ENCODE measurements around the gene CCDC192.
"Not testable (repeated sequence)": the region's sequence is repeated elsewhere in the genome, so short reads cannot be mapped to it uniquely, and the experiment has no call there.

The CCDC192 gene

GRCh38 chr5:127699416-127699815, 3.8 kb upstream of the CCDC192 start:
- no peak for DNase-seq (ENCODE audit: low read depth)

GRCh38 chr5:127700237-127700766, 2.9 kb upstream of the CCDC192 start:
- no peak for DNase-seq (ENCODE audit: low read depth)

- DNase-seq (ENCODE audit: low read depth) = no peak
These were observed 757 bp upstream of the CCDC192 start for GRCh38 chr5:127702434-127702833.

GRCh38 chr5:127705120-127705892, 2.1 kb downstream of the CCDC192 start:
- no peak for DNase-seq (ENCODE audit: low read depth)

GRCh38 chr5:127706691-127707090, 3.5 kb downstream of the CCDC192 start:
- DNase-seq (ENCODE audit: low read depth) = no peak

GRCh38 chr5:127707209-127707608, 4.0 kb downstream of the CCDC192 start:
- no peak for DNase-seq (ENCODE audit: low read depth)

GRCh38 chr5:127713083-127713482, 9.9 kb downstream of the CCDC192 start:
- DNase-seq (ENCODE audit: low read depth) = not testable (repeated sequence)

- no peak for DNase-seq (ENCODE audit: low read depth)
These were observed 15.0 kb downstream of the CCDC192 start for GRCh38 chr5:127718181-127718580.

GRCh38 chr5:127723571-127723970, 20.4 kb downstream of the CCDC192 start:
- no peak for DNase-seq (ENCODE audit: low read depth)

- no peak for DNase-seq (ENCODE audit: low read depth)
These were observed 22.5 kb downstream of the CCDC192 start for GRCh38 chr5:127725673-127726072.

GRCh38 chr5:127732963-127733362, 29.8 kb downstream of the CCDC192 start:
- DNase-seq (ENCODE audit: low read depth) = no peak

- not testable (repeated sequence) for DNase-seq (ENCODE audit: low read depth)
These were observed 36.2 kb downstream of the CCDC192 start for GRCh38 chr5:127739348-127739747.

- no peak for DNase-seq (ENCODE audit: low read depth)
These were observed 36.7 kb downstream of the CCDC192 start for GRCh38 chr5:127739807-127740384.

- no peak for DNase-seq (ENCODE audit: low read depth)
These were observed 38.2 kb downstream of the CCDC192 start for GRCh38 chr5:127741412-127741811.

- no peak for DNase-seq (ENCODE audit: low read depth)
These were observed 41.0 kb downstream of the CCDC192 start for GRCh38 chr5:127744241-127744640.

GRCh38 chr5:127746756-127747155, 43.6 kb downstream of the CCDC192 start:
- no peak for DNase-seq (ENCODE audit: low read depth)

GRCh38 chr5:127752503-127753265, 49.5 kb downstream of the CCDC192 start:
- not testable (repeated sequence) for DNase-seq (ENCODE audit: low read depth)

GRCh38 chr5:127754259-127754658, 51.1 kb downstream of the CCDC192 start:
- no peak for DNase-seq (ENCODE audit: low read depth)

GRCh38 chr5:127754706-127755105, 51.5 kb downstream of the CCDC192 start:
- DNase-seq (ENCODE audit: low read depth) = no peak

GRCh38 chr5:127757576-127757975, 54.4 kb downstream of the CCDC192 start:
- no peak for DNase-seq (ENCODE audit: low read depth)

- DNase-seq (ENCODE audit: low read depth) = no peak
These were observed 55.6 kb downstream of the CCDC192 start for GRCh38 chr5:127758766-127759283.

GRCh38 chr5:127761869-127762268, 58.7 kb downstream of the CCDC192 start:
- no peak for DNase-seq (ENCODE audit: low read depth)
